Hepatocyte (in vitro differentiated cells): Measurements from ENCODE around the gene BIRC2. TPM values are rescaled to one million over a fixed set of nuclear protein-coding genes. Genes with fewer than 3 reads are reported as not detected.
"Not testable (repeated sequence)": the region's sequence is repeated elsewhere in the genome, so short reads cannot be mapped to it uniquely, and the experiment has no call there.

Source experiments
- DNase-seq: peaks from one replicate; pipeline ENCODE4 v3.0.0-alpha.2; 2016; ENCODE audit warnings: low spot score
- H2AFZ ChIP-seq: fragments of 200-600 bp; sonication (generic); 2 replicates; pipeline ENCODE4 v1.6.0; 2016; ENCODE audit warnings: antibody characterized with exemption, mild to moderate bottlenecking
- H3K27ac ChIP-seq: fragments of 200-600 bp; sonication (generic); 2 replicates; pipeline ENCODE4 v1.5.1; 2016; ENCODE audit warnings: mild to moderate bottlenecking
- H3K27me3 ChIP-seq: fragments of 200-600 bp; sonication (generic); 2 replicates; pipeline ENCODE4 v1.6.1; 2016
- H3K36me3 ChIP-seq: fragments of 200-600 bp; sonication (generic); replicated peaks from 2 replicates; pipeline ENCODE4 v1.5.1; 2016; ENCODE audit warnings: low read depth; ENCODE audit not compliant: insufficient read depth
- H3K4me1 ChIP-seq: fragments of 200-600 bp; sonication (generic); 2 replicates; pipeline ENCODE4 v1.5.1; 2016; ENCODE audit warnings: mild to moderate bottlenecking, moderate library complexity; ENCODE audit not compliant: insufficient read depth
- H3K4me2 ChIP-seq: fragments of 200-600 bp; sonication (generic); 2 replicates; pipeline ENCODE4 v1.6.0; 2016
- H3K4me3 ChIP-seq: fragments of 200-600 bp; sonication (generic); 2 replicates; pipeline ENCODE4 v1.5.1; 2016; ENCODE audit warnings: mild to moderate bottlenecking
- H3K79me2 ChIP-seq: fragments of 200-600 bp; sonication (generic); 2 replicates; pipeline ENCODE4 v1.6.0; 2017; ENCODE audit warnings: mild to moderate bottlenecking
- H3K9me2 ChIP-seq: fragments of 200-600 bp; sonication (generic); replicated peaks from 2 replicates; pipeline ENCODE4 v1.6.0; 2017; ENCODE audit warnings: mild to moderate bottlenecking; ENCODE audit not compliant: insufficient read depth
- H3K9me3 ChIP-seq: fragments of 200-600 bp; sonication (generic); 2 replicates; pipeline ENCODE4 v1.5.1; 2016; ENCODE audit warnings: low read depth, mild to moderate bottlenecking
- H4K20me1 ChIP-seq: fragments of 200-600 bp; sonication (generic); 2 replicates; pipeline ENCODE4 v1.6.0; 2016; ENCODE audit warnings: mild to moderate bottlenecking; ENCODE audit not compliant: insufficient read depth, poor library complexity, severe bottlenecking
- CTCF ChIP-seq: fragments of 200-600 bp; sonication (generic); IDR thresholded peaks from 2 replicates; pipeline ENCODE4 v1.5.1; 2016; ENCODE audit warnings: antibody characterized with exemption, mild to moderate bottlenecking; ENCODE audit not compliant: poor library complexity
- EZH2 ChIP-seq: fragments of 200-600 bp; sonication (generic); IDR thresholded peaks from 2 replicates; pipeline ENCODE4 v1.6.1; 2016; ENCODE audit warnings: antibody characterized with exemption, mild to moderate bottlenecking, borderline replicate concordance
- EZH2phosphoT487 ChIP-seq: fragments of 200-600 bp; sonication (generic); IDR thresholded peaks from one replicate; pipeline ENCODE4 v1.6.1; 2018; ENCODE audit warnings: antibody characterized with exemption, mild to moderate bottlenecking, low read depth, moderate library complexity; ENCODE audit not compliant: unreplicated experiment, severe bottlenecking
- WGBS: methylation state at CpG from one replicate; pipeline ENCODE4 v1.1.6; 2016; ENCODE audit warnings: low lambda C conversion rate; ENCODE audit errors: missing lambda C conversion rate; 5-methylcytosine and 5-hydroxymethylcytosine counted together
- polyA plus RNA-seq: library from polyadenylated mRNA; unstranded; fragments of >200 nt; fragmentation: Nextera tagmentation; extraction: Ambion mirVana; gene quantifications from 2 replicates; pipeline ENCODE4 v1.2.1, GENCODE V29; 2016
- total RNA-seq: library from RNA; depleted of rRNA; stranded (reverse); fragments of >200 nt; gene quantifications from 2 replicates; pipeline ENCODE4 v1.2.3, GENCODE V29; 2014

The BIRC2 gene
- total and polyA plus RNA-seq, 2 experiments from 2014 or later: 37.7 to 85.7 TPM

DNA sequence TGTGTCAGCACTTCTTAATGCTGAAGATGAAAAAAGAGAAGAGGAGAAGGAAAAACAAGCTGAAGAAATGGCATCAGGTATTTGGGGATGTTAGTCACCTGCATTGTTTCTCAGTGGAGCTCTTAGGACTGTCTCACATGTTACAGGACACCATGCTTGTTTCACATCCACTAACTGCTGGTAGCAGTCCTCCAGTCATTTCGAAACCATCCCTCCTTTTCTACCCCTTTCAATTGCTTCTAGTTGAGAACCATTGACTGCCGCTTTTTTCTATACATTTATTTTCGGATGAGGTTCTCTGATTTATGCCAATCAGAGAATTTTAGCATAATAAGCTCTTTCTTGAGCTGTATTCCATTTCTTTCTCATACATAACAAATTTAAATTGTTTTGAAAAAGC lies 21.5 kb downstream of the BIRC2 start:
- no peaks in the 10 kb centered on the region for H3K36me3 ChIP-seq
- no peak for TF ChIP-seq CTCF
- no peak for TF ChIP-seq EZH2phosphoT487
- no peak for TF ChIP-seq EZH2
- WGBS: 98% methylated on average over 3 of the region's 3 CpGs

GRCh38 chr11:102374633-102375424 lies 27.8 kb downstream of the BIRC2 start:
- 69% methylated on average over 28 of the region's 31 CpGs for WGBS
- H3K4me1 ChIP-seq, H3K27me3 ChIP-seq, H3K9me3 ChIP-seq, H3K9me2 ChIP-seq, DNase-seq, H3K4me3 ChIP-seq, H4K20me1 ChIP-seq, H3K27ac ChIP-seq, H2AFZ ChIP-seq, H3K36me3 ChIP-seq: not testable (repeated sequence)
- Histone ChIP-seq H3K4me2 (peak overlapping the region; percentile 57), H3K79me2 (peaks cover 20% of the 10 kb centered on the region)

More for the DNA sequence above, 21.5 kb downstream of the BIRC2 start:
- H3K9me2 ChIP-seq: no peaks in the 10 kb centered on the region
- H3K9me3 ChIP-seq: no peaks in the 10 kb centered on the region
- H3K4me1 ChIP-seq: no peaks in the 10 kb centered on the region
- H3K27me3 ChIP-seq: no peaks in the 10 kb centered on the region
- H3K4me3 ChIP-seq: no peak overlapping the region
- no peaks in the 10 kb centered on the region for H4K20me1 ChIP-seq
- no peak overlapping the region for H2AFZ ChIP-seq
- peaks cover 10% of the 10 kb centered on the region for H3K79me2 ChIP-seq
- DNase-seq: no peak
- no peak overlapping the region for H3K4me2 ChIP-seq
- H3K27ac ChIP-seq: no peak overlapping the region

DNA sequence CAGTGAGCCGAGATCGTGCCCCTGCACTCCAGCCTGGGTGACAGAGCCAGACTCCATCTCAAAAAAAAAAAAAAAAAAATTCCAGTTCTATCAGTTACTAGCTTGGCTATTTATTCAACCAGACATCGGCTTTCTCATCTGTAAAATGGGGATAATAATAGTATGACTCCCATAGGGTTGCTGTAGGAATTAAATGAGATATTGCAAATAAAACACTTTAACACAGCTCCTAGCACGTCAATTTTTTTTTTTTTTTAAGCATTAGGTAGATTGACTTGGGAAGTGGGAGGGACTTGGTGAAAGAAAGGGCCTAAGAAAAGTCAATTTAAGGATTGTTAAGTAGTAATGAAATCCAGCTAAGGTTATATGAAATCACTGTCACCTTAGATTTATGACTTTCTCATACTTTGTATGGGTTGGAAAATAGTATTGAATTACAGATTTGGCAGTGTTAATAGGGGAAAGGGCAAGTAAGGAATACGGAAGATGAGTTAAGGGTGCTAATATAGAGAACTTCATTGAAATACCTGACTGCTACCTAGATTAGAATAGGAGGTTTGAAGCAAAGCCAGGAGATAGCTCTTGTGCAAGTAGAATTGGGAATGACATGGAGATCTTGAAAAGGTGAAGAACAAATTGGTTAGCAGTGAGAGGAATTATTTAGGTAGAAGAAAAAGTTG lies 28.8 kb downstream of the BIRC2 start:
- Histone ChIP-seq H3K4me3 (no peak overlapping the region), H3K9me3 (no peaks in the 10 kb centered on the region), H3K4me2 (no peak overlapping the region), H3K27me3 (no peaks in the 10 kb centered on the region), H3K4me1 (no peaks in the 10 kb centered on the region), H2AFZ (no peak overlapping the region), H3K36me3 (no peaks in the 10 kb centered on the region), H3K79me2 (peaks cover 20% of the 10 kb centered on the region), H4K20me1 (no peaks in the 10 kb centered on the region), H3K27ac (no peak overlapping the region), H3K9me2 (no peaks in the 10 kb centered on the region)
- TF ChIP-seq EZH2 (no peak), CTCF (no peak)
- WGBS: 94% methylated on average over 5 of the region's 5 CpGs
- DNase-seq: no peak

DNA sequence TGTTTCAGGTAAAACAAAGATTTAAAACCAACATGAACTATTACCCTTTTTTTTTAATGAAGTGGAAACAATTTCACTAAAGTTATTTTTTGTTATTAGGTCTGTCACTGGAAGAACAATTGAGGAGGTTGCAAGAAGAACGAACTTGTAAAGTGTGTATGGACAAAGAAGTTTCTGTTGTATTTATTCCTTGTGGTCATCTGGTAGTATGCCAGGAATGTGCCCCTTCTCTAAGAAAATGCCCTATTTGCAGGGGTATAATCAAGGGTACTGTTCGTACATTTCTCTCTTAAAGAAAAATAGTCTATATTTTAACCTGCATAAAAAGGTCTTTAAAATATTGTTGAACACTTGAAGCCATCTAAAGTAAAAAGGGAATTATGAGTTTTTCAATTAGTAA lies 30.9 kb downstream of the BIRC2 start:
- Histone ChIP-seq H2AFZ (no peak overlapping the region), H3K27me3 (no peaks in the 10 kb centered on the region), H3K79me2 (peaks cover 20% of the 10 kb centered on the region), H3K27ac (no peak overlapping the region), H3K4me2 (no peak overlapping the region), H3K9me3 (no peaks in the 10 kb centered on the region), H3K36me3 (no peaks in the 10 kb centered on the region), H3K4me3 (no peak overlapping the region), H3K9me2 (no peaks in the 10 kb centered on the region), H3K4me1 (no peaks in the 10 kb centered on the region), H4K20me1 (no peaks in the 10 kb centered on the region)
- no peak for DNase-seq
- WGBS: 90% methylated on average over 2 of the region's 2 CpGs
- TF ChIP-seq CTCF (no peak), EZH2 (no peak), EZH2phosphoT487 (no peak)
